CD4-positive, alpha-beta T cell (primary cell): Measurements from ENCODE around the gene MTM1. TPM values are rescaled to one million over a fixed set of nuclear protein-coding genes. Genes with fewer than 3 reads are reported as not detected.

Experiments used
- ATAC-seq: fragments of 200-7000 bp; cut with Tn5 transposase; one replicate; pipeline ENCODE4 v1.10.0; 2022; ENCODE audit warnings: mild to moderate bottlenecking; ENCODE audit not compliant: poor library complexity
- CTCF ChIA-PET: fragments of 350-600 bp; sonication (Branson Sonifier 250); formaldehyde crosslinking; loops from one replicate; lab custom pipeline; 2021; ENCODE audit warnings: antibody characterized with exemption, inconsistent platforms; lab: Charles Lee
- POLR2A ChIA-PET: fragments of 350-600 bp; sonication (Branson Sonifier 250); formaldehyde crosslinking; loops from one replicate; lab custom pipeline; 2021; ENCODE audit warnings: antibody characterized with exemption, inconsistent platforms; lab: Charles Lee
- DNase-seq, 14 experiments: peaks; one replicate each; pipeline ENCODE4 v3.0.0-alpha.2; 2013 to 2020; ENCODE audit warnings: mixed read lengths in 2 of 14
- H3K27ac ChIP-seq, 2 donors: one replicate each; pipeline versions ENCODE4 v1.5.1 to v1.7.0; 2013; ENCODE audit warnings: low read length in 2 of 2, low read depth in 1 of 2, mild to moderate bottlenecking in 1 of 2
- H3K27me3 ChIP-seq, 2 experiments: 1 replicate in 1 of 2; 2 replicates in 1 of 2; pipeline versions ENCODE4 v1.6.1 to v1.7.0; 2013; ENCODE audit warnings: low read length in 2 of 2, control low read depth in 1 of 2, mild to moderate bottlenecking in 1 of 2, moderate library complexity in 1 of 2; ENCODE audit not compliant: insufficient read depth in 2 of 2, control insufficient read depth in 1 of 2
- H3K36me3 ChIP-seq: one replicate; pipeline ENCODE4 v1.6.1; 2013; ENCODE audit warnings: low read length, control low read depth; ENCODE audit not compliant: insufficient read depth
- H3K4me1 ChIP-seq: one replicate; pipeline ENCODE4 v1.6.1; 2013; ENCODE audit warnings: low read length, control low read depth; ENCODE audit not compliant: insufficient read depth
- H3K4me3 ChIP-seq: one replicate; pipeline ENCODE4 v1.5.1; 2013; ENCODE audit warnings: mild to moderate bottlenecking, low read length, moderate library complexity
- H3K9me3 ChIP-seq, 2 experiments: 1 replicate in 1 of 2; 2 replicates in 1 of 2; pipeline versions ENCODE4 v1.6.1 to v1.7.0; 2013; ENCODE audit warnings: low read length in 2 of 2, mild to moderate bottlenecking in 2 of 2, control low read depth in 1 of 2, moderate library complexity in 1 of 2; ENCODE audit not compliant: control insufficient read depth in 1 of 2, insufficient read depth in 1 of 2
- H3K27ac Mint-ChIP-seq: one replicate; pipeline ENCODE4 v1.8.0; 2020; ENCODE audit warnings: mixed read lengths
- H3K27me3 Mint-ChIP-seq: one replicate; pipeline ENCODE4 v1.8.0; 2021; ENCODE audit warnings: mixed read lengths
- H3K36me3 Mint-ChIP-seq: one replicate; pipeline ENCODE4 v1.8.0; 2021; ENCODE audit warnings: low read depth, mixed read lengths
- H3K4me1 Mint-ChIP-seq: one replicate; pipeline ENCODE4 v1.8.0; 2021; ENCODE audit warnings: low read depth, mixed read lengths
- H3K4me3 Mint-ChIP-seq: one replicate; pipeline ENCODE4 v1.8.0; 2020; ENCODE audit warnings: mild to moderate bottlenecking, mixed read lengths
- H3K9me3 Mint-ChIP-seq: one replicate; pipeline ENCODE4 v1.8.0; 2020; ENCODE audit warnings: mixed read lengths
- CTCF ChIP-seq: fragments of 200-600 bp; IDR thresholded peaks from one replicate; pipeline ENCODE4 v1.8.0; 2022; ENCODE audit warnings: antibody characterized with exemption, mild to moderate bottlenecking
- intact Hi-C, 2 experiments: fragments of 100-400 bp; cut with DNase I in 1 of 2; cut with micrococcal nuclease in 1 of 2; formaldehyde crosslinking; loops; one replicate each; pipeline versions ENCODE4 v1.15.1 to v1.9.0; 2023 to 2025; cut with DNase I, micrococcal nuclease
- total RNA-seq, 174 experiments: library from RNA in 2 of 174; stranded (reverse) in 2 of 174; gene quantifications; one replicate each; pipeline ENCODE4 v1.2.3 and lab custom pipeline; 2021 to 2026

Gene MTM1
- total RNA-seq, 2 experiments from 2014 or later = 20.6 to 26.9 TPM

DNA sequence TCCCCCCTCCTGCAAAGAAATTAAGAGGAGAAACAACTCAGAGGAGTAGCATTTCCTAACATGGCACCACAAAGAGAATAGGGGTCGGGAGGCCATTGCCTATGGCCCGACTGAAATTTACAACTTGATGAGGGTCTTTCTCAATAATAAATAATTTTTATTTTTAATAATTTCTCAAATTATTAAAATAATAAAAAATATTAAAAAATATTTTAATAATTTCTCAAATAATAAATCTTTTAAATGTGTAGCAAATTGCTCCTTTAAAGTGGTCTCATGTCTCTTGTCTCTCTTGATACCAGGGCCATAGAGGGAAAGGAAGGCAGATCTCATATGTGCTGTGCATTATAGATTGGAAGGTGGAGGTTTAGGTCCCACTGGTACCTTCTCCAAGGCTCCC, 75.5 kb downstream of the MTM1 start:
- no peak overlapping the region for H3K27ac ChIP-seq
- Mint-ChIP-seq H3K4me3 (no peak overlapping the region), H3K27ac (no peak overlapping the region), H3K27me3 (no peaks in the 10 kb centered on the region), H3K36me3 (peaks cover 78% of the 10 kb centered on the region), H3K4me1 (no peaks in the 10 kb centered on the region), H3K9me3 (no peaks in the 10 kb centered on the region)
- ATAC-seq (no peak), DNase-seq (no peak)
- H3K4me3 ChIP-seq = no peak overlapping the region
- ChIA-PET CTCF (no interaction called here), POLR2A (no interaction called here)
- no peak for TF ChIP-seq CTCF
- no peaks in the 10 kb centered on the region for H3K4me1 ChIP-seq
- no peaks in the 10 kb centered on the region for H3K27me3 ChIP-seq
- no peaks in the 10 kb centered on the region for H3K9me3 ChIP-seq
- intact Hi-C loops = no loop called here
- H3K36me3 ChIP-seq = peaks cover 61% of the 10 kb centered on the region

DNA sequence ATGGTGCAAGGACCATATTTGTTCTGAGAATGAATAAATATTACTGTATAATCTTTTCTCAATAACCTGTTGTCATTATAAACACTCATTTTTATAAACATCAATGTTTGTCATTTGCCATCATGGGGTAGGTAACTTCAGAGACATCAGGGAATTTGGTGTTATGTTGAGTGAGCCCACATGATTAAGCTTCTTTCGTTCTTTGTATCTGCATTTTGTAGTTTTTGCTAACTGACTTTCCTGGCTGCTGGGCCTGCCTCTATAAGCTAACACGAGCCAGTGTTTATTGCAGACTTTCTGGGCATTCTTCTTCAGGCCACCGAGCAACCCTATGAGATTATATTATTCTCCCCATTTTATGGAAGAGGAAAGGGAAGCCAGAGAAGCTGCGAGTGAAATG, 76.0 kb downstream of the MTM1 start:
- H3K36me3 Mint-ChIP-seq = peaks cover 78% of the 10 kb centered on the region
- DNase-seq = no peak

GRCh38 chrX:150647331-150647730, 78.9 kb downstream of the MTM1 start:
- Histone ChIP-seq H3K27ac (no peak overlapping the region), H3K36me3 (peaks cover 53% of the 10 kb centered on the region), H3K4me1 (no peaks in the 10 kb centered on the region), H3K4me3 (no peak overlapping the region), H3K9me3 (no peaks in the 10 kb centered on the region), H3K27me3 (no peaks in the 10 kb centered on the region)
- Mint-ChIP-seq H3K36me3 (peaks cover 83% of the 10 kb centered on the region), H3K27ac (no peak overlapping the region), H3K4me3 (no peak overlapping the region), H3K4me1 (peaks cover 13% of the 10 kb centered on the region), H3K9me3 (no peaks in the 10 kb centered on the region), H3K27me3 (no peaks in the 10 kb centered on the region)
- DNase-seq (no peak), ATAC-seq (no peak)
- ChIA-PET CTCF (no interaction called here), POLR2A (no interaction called here)
- intact Hi-C loops = no loop called here
- TF ChIP-seq CTCF = no peak

More for the DNA sequence above, 76.0 kb downstream of the MTM1 start:
- H3K4me3 Mint-ChIP-seq = no peak overlapping the region
- TF ChIP-seq CTCF = no peak
- H3K27me3 Mint-ChIP-seq = no peaks in the 10 kb centered on the region
- Histone ChIP-seq H3K9me3 (no peaks in the 10 kb centered on the region), H3K4me1 (no peaks in the 10 kb centered on the region), H3K4me3 (no peak overlapping the region), H3K36me3 (peaks cover 61% of the 10 kb centered on the region), H3K27ac (no peak overlapping the region), H3K27me3 (no peaks in the 10 kb centered on the region)
- ChIA-PET CTCF (no interaction called here), POLR2A (no interaction called here)
- H3K9me3 Mint-ChIP-seq = no peaks in the 10 kb centered on the region
- H3K4me1 Mint-ChIP-seq = no peaks in the 10 kb centered on the region
- intact Hi-C loops = no loop called here
- no peak for ATAC-seq
- H3K27ac Mint-ChIP-seq = no peak overlapping the region
